Gastrocnemius medialis (tissue), 4 donors: ENCODE measurements around the gene IKZF2. TPM values are rescaled to one million over a fixed set of nuclear protein-coding genes. Genes with fewer than 3 reads are reported as not detected.
A peak's percentile ranks its signal among the peaks of the same experiment; 100 is the strongest.

Source experiments
- ATAC-seq, 2 donors: fragments of 150-250 bp; one replicate each; pipeline ENCODE4 v1.9.1; 2016
- DNase-seq, 2 donors: peaks; one replicate each; pipeline ENCODE4 v3.0.0-alpha.2; 2019
- H3K27ac ChIP-seq, 4 donors: fragments of 200-600 bp; sonication (generic); 1 replicate in 1 of 4; 2 replicates in 3 of 4; pipeline ENCODE4 v1.5.1; 2016 to 2018; ENCODE audit warnings: mild to moderate bottlenecking in 2 of 4, moderate library complexity in 1 of 4
- H3K27me3 ChIP-seq, 3 donors: fragments of 200-600 bp; sonication (generic) in 2 of 3; 1 replicate in 1 of 3; 2 replicates in 2 of 3; pipeline versions ENCODE4 v1.5.1 to v1.6.0; 2016 to 2019; ENCODE audit warnings: mild to moderate bottlenecking in 1 of 3, moderate library complexity in 1 of 3
- H3K36me3 ChIP-seq, 2 donors: fragments of 200-600 bp; sonication (generic) in 1 of 2; one replicate each; pipeline ENCODE4 v1.5.1; 2017 to 2018
- H3K4me1 ChIP-seq, 2 donors: fragments of 200-600 bp; sonication (generic) in 1 of 2; one replicate each; pipeline ENCODE4 v1.5.1; 2016 to 2017; ENCODE audit warnings: mild to moderate bottlenecking in 2 of 2
- H3K4me3 ChIP-seq, 4 donors: fragments of 200-600 bp; sonication (generic) in 3 of 4; 1 replicate in 1 of 4; 2 replicates in 3 of 4; pipeline ENCODE4 v1.5.1; 2016 to 2019; ENCODE audit warnings: mild to moderate bottlenecking in 2 of 4
- H3K9me3 ChIP-seq, 3 donors: fragments of 200-600 bp; sonication (generic) in 2 of 3; 1 replicate in 1 of 3; 2 replicates in 2 of 3; pipeline ENCODE4 v1.5.1; 2016 to 2019
- CTCF ChIP-seq, 5 experiments: fragments of 450-650 bp in 3 of 5; fragments of 200-600 bp in 2 of 5; sonication (generic) in 2 of 5; IDR thresholded peaks in 4 of 5; conservative IDR thresholded peaks in 1 of 5; 1 replicate in 4 of 5; 2 replicates in 1 of 5; pipeline ENCODE4 v1.5.1; 2016 to 2019; ENCODE audit warnings: antibody characterized with exemption in 5 of 5, mild to moderate bottlenecking in 3 of 5, moderate library complexity in 3 of 5
- POLR2A ChIP-seq, 2 donors: fragments of 450-650 bp; IDR thresholded peaks; one replicate each; pipeline ENCODE4 v1.6.1; 2017; ENCODE audit warnings: antibody characterized with exemption in 2 of 2, mild to moderate bottlenecking in 2 of 2, moderate library complexity in 2 of 2
- in situ Hi-C, 4 donors: fragments of 200-750 bp; cut with MboI; loops; one replicate each; pipeline versions ENCODE4 v1.15.0 to v1.8.0; 2017; ENCODE audit warnings: low sequenced_read_pairs in 4 of 4
- intact Hi-C: fragments of 100-400 bp; cut with DNase I; formaldehyde crosslinking; loops from one replicate; pipeline ENCODE4 v1.15.1; 2023; ENCODE audit warnings: low total_unique reads
- total RNA-seq, 4 donors: library from RNA; depleted of rRNA; stranded (reverse); fragments of >200 nt; gene quantifications; one replicate each; pipeline versions ENCODE4 v1.1.0 to v1.2.3, GENCODE V29; 2016

The IKZF2 gene
- total RNA-seq, 4 donors from 2014 or later: 4.9 to 15.5 (median 6.0) TPM

DNA sequence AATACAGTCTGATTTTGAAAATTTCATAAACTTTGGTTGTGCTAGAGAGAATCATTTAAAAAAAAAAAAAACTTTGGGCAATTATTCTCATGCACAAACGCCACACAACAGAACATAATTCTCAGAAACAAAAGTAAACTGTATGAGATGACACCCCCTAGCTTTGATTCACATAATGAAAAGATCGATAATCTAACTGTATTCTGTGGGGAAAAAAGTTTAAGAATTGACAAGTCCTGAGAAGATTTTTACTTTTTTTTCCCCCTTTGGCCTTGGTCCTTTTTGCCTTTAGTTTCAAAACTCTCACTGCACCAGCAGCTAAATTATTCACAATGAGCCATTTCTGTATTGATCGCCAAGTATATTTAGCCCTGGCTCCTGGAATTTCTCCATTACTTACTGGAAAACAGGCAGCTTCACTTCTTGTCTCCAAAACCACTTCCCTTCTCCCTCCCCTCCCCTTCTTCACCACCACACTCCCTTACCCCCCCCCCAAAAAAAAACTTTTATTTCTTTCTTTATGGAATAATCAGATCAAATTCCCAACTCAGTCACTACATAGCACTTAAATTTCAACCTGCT, 2.0 kb downstream of the IKZF2 start:
- DNase-seq (no peak), ATAC-seq (no peak)
- Histone ChIP-seq H3K4me1 (peaks cover 44 to 53% of the 10 kb centered on the region in 2 donors), H3K27me3 (no peaks in the 10 kb centered on the region), H3K9me3 (no peaks in the 10 kb centered on the region), H3K27ac (peak overlapping the region; percentile 78 to 98 (median 88)), H3K36me3 (no peaks in the 10 kb centered on the region), H3K4me3 (peak overlapping the region; percentile 71 to 91 (median 78))
- TF ChIP-seq CTCF (IDR thresholded peaks at IDR 0.05 in 4 of 5, conservative IDR thresholded peaks at IDR 0.05 in 1 of 5) (peak in 2 of 5 experiments; percentile 7 to 21), POLR2A (IDR thresholded peaks at IDR 0.05) (no peak)
- in situ Hi-C loops: no loop called here
- intact Hi-C loops: no loop called here

DNA sequence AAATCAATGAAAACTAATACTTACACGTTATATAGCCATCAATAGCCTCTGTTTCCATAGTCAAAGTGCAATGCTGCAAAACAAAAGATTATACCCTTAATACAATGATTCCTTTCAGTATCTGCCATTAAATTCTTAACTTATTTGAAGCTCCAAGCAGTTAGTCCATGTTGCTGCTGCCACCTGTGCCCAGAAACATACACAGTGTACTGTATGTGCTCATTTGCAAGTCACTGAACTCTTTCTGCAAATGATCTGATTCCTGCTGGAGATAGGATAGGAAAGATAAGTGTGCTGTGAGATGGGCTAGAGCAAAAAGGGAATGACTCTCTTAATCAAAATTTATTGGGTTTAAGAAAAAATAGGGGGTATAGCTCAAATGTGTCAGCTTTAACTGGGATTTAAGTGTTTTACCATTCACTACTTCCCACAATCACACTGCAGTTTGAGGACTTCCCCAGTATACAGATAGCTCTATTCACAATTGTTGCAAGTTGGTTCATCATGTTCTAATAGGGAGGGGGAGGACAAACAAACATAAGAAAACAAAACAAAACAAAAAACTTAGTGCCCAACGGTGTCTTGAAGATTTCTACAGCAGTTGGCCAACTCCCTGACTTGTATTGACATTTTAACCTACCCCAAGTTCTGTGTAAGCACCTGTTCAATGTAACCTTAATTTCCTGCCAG, 2.7 kb downstream of the IKZF2 start:
- Histone ChIP-seq H3K27ac (peak overlapping the region; percentile 78 to 98 (median 88)), H3K9me3 (no peaks in the 10 kb centered on the region), H3K36me3 (no peaks in the 10 kb centered on the region), H3K4me3 (peak overlapping the region; percentile 71 to 91 (median 78)), H3K27me3 (no peaks in the 10 kb centered on the region), H3K4me1 (peaks cover 46 to 59% of the 10 kb centered on the region in 2 donors)
- in situ Hi-C loops: no loop called here
- DNase-seq (no peak), ATAC-seq (no peak)
- no peak for TF ChIP-seq CTCF (IDR thresholded peaks at IDR 0.05 in 4 of 5, conservative IDR thresholded peaks at IDR 0.05 in 1 of 5)
- TF ChIP-seq POLR2A (IDR thresholded peaks at IDR 0.05): no peak
- intact Hi-C loops: no loop called here

GRCh38 chr2:213147538-213147937, 3.9 kb downstream of the IKZF2 start:
- TF ChIP-seq CTCF (IDR thresholded peaks at IDR 0.05 in 4 of 5, conservative IDR thresholded peaks at IDR 0.05 in 1 of 5): no peak
- no peak for TF ChIP-seq POLR2A (IDR thresholded peaks at IDR 0.05)
- ATAC-seq (no peak), DNase-seq (no peak)
- H3K4me3 ChIP-seq: no peak overlapping the region
- intact Hi-C loops (no loop called here), in situ Hi-C loops (no loop called here)
- no peaks in the 10 kb centered on the region for H3K9me3 ChIP-seq
- peak overlapping the region; percentile 27 to 98 (median 88) for H3K27ac ChIP-seq
- peaks cover 39 to 54% of the 10 kb centered on the region in 2 donors for H3K4me1 ChIP-seq
- H3K27me3 ChIP-seq: no peaks in the 10 kb centered on the region
- H3K36me3 ChIP-seq: no peaks in the 10 kb centered on the region

DNA sequence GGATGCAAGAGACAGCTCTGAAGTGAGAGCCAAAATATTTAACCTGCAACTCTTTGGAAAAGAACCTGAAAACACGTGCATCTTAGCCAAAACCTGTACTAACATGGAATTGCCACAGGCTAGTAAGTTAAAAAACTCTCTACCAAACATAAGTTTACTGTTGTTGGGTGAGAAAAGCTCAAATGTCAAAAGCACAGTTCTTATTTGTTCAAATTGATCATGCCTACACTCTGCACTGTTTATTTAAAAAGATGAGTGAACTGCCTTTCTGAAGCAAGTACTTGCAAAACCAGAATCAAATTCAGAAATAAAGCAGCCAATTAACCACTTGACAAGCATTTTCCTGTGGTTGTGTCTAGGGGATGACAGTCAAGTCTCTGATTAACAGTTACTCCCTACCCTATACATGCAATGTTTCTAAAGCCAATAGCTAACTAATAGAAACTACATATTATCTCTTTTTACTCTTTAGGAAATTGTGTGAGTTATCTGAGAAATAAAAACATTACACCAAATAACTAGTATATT, 5.6 kb downstream of the IKZF2 start:
- no peak for ATAC-seq
- TF ChIP-seq POLR2A (IDR thresholded peaks at IDR 0.05) (no peak), CTCF (IDR thresholded peaks at IDR 0.05 in 4 of 5, conservative IDR thresholded peaks at IDR 0.05 in 1 of 5) (no peak)
- Histone ChIP-seq H3K4me3 (no peak overlapping the region), H3K27ac (no peak overlapping the region), H3K36me3 (no peaks in the 10 kb centered on the region), H3K9me3 (no peaks in the 10 kb centered on the region), H3K27me3 (no peaks in the 10 kb centered on the region), H3K4me1 (peaks cover 37 to 54% of the 10 kb centered on the region in 2 donors)
- intact Hi-C loops (no loop called here), in situ Hi-C loops (no loop called here)
- DNase-seq: no peak
